HG02970 (cell line): Measurements from ENCODE around the gene PSME1.

Experiments used
- ATAC-seq: cut with Tn5 transposase; IDR thresholded peaks from one replicate; pipeline ENCODE4 v1.9.1; 2021; ENCODE audit warnings: mild to moderate bottlenecking, moderate library complexity, moderate number of reproducible peaks; ENCODE audit not compliant: unreplicated experiment, low FRiP score

Gene PSME1

DNA sequence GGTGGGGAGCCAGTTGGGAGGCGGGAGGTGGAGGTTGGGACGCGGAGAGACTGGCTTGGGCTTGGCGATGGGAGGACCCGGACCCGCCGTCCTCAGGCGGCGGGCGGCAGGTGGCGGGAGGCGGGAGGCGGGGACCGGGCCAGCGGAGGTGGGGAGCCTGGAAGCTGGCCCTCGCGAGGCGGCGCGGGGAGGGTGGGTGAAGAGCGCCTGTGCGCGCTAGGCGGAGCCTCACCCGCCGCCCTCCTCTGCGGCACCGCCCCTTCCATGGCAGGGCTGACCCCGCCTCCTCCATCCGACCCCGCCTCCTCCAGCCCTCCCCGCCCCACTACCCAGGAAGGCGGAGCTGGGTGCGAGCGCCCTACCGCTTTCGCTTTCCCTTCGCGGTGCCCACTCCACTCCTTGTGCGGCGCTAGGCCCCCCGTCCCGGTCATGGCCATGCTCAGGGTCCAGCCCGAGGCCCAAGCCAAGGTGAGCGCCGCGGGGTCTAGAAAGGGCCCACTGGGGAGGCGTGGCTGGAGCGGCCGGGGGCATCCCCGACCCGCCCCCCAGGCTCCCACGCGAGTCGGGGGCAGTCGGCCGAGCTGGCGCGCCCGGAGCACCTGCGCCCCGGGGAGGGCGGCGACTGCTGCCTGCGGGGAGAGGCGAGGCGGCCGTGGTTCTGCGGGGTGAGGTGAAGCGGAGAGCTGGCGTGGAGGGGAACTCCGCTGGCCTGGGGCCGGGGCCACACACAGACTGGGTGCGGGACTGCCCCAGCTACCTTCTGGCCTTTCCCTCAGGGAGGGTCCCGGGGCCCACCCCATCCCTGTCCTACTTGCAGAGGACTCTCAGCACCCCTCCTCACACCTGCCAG is at the start of gene PSME1:
PSME1 (plus strand) TSS at position 361 of the 850 bp plus-strand sequence; CDS start at position 430, 69 bp downstream.
- peak; percentile 84 for ATAC-seq

DNA sequence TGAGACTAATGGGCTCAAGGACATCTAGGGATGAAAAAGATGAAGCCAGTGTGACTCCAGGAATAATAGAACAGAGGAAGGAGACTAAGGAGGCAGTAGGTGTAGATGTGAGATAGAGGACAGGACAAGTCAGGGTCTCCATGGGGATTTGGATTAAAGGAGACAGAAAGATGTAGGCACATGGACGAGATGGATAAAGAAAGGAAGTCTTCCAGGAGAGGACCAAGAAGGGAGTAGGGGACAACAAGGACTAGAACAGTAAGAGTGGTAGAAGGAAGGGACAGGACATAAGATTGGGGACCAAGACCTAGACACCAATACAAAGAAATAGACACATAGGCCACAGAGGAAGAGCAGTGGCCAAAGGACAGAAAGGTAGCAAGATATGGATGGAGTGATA is 49.0 kb upstream of the PSME1 start:
- no peak for ATAC-seq

DNA sequence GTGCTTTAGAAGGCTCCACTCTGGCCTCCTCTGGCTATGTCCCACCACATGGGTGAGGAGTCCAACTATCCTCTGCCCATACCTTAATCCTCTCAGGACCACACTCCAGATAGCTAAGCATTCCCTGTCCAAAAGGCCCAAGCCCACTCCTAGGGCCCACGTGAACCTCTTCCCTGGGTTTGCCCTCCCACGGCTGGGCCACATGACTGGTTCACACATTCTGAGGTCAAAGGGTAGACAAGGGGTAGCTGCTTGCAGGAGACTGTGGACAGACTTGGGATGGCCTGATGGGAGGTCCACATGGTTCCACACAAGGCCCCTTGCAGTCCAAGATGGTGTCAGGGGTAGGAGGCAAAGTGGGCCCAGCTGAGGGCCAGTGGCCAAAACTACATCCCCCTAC is 47.9 kb upstream of the PSME1 start:
- ATAC-seq = no peak

DNA sequence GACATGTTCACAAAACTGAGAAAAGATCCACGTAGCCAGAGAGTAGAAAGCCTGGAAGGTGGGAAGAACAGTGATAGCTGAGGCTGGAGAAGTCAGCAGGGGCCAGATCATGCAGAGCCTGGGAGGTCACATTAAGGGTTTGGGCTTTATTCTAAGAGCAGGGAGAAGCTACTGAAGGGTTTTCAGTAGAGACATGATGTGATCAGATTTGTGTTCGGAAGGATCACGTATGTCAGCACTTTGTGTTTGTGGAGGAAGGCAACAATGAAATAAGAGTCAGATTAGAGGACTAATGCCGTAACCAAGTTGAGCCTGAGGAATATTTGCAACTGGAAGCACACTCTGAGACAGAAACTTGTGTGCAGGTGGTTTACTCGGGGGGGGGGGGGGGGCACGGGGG is 46.1 kb upstream of the PSME1 start:
- no peak for ATAC-seq

DNA sequence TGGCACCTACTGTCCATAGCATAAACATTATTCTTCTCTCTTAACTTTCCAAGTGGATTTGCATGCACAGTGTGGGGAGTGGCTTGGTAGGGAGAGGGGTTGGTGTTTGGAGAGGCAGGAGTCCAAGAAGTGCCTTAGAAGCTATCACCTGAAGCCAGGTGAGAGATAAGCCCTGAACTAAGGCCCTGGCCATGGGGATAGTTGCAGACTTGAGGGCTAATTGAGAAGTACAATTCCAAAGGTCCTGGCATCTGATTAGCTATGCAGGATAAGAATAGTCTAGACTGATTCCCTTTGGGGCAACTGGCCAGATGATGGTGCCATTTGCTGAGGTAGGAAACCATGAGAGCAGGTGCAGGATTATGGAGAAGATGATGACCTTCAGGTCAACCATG is 43.9 kb upstream of the PSME1 start:
- no peak for ATAC-seq

DNA sequence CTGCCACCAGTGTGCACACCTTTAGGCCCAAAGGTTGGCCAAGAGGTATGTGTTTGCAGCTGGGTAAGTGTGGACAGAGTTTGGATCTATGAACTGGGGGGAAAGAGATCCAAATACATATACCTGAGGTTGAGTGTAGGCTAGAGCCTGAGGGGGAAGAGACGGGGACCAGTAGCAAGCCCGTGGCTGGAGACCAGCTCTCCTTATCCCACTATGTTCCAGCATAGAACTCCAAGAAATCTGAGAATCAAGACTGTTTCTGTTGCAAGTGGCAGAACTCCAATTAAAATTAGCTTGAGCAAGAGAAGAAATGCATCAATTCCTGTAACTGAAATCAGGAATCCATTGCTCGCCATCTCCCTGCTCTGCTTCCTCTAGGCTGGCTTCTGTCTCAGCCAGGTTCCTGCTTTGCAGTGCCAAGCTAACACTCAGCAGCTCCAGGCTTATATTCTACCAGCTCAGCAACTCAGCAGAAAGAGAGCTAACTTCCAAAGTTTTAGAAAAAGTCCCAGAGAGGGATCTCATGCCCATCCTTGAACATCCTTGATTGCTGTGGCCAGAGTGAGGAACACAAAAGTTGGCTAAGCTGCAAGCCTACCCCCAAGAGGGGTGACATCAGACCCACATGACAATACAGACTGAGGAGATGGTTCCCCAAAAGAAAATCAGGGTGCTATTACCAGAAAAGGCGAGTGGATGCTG is 43.3 kb upstream of the PSME1 start:
- no peak for ATAC-seq

DNA sequence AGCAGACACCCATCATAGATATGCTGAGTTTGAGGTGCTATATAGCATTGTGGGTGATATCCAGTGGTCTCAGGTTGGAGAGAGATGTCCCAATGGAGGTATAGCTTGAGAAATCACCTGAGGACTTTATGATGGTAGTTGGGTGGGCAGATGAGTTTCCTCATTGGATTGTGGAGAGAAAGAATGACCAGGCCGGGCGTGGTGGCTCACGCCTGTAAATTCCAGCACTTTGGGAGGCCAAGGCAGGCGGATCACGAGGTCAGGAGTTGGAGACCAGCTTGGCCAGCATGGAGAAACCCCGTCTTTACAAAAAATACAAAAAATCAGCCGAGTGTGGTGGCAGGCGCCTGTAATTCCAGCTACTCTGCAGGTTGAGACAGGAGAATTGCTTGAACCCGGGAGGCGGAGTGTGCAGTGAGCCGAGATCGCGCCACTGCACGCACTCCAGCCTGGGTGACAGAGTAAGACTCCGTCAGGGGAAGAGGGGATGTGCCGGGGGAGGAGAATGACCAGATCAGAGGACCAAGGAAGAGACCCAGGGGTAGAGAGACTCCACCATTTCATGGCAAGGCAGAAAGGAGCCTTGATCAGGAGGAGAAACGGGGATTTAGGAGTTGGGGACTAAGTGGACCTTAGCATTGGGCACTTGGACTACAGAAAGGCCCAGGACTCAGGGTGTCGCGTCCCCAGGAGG is 42.6 kb upstream of the PSME1 start:
- ATAC-seq = no peak

DNA sequence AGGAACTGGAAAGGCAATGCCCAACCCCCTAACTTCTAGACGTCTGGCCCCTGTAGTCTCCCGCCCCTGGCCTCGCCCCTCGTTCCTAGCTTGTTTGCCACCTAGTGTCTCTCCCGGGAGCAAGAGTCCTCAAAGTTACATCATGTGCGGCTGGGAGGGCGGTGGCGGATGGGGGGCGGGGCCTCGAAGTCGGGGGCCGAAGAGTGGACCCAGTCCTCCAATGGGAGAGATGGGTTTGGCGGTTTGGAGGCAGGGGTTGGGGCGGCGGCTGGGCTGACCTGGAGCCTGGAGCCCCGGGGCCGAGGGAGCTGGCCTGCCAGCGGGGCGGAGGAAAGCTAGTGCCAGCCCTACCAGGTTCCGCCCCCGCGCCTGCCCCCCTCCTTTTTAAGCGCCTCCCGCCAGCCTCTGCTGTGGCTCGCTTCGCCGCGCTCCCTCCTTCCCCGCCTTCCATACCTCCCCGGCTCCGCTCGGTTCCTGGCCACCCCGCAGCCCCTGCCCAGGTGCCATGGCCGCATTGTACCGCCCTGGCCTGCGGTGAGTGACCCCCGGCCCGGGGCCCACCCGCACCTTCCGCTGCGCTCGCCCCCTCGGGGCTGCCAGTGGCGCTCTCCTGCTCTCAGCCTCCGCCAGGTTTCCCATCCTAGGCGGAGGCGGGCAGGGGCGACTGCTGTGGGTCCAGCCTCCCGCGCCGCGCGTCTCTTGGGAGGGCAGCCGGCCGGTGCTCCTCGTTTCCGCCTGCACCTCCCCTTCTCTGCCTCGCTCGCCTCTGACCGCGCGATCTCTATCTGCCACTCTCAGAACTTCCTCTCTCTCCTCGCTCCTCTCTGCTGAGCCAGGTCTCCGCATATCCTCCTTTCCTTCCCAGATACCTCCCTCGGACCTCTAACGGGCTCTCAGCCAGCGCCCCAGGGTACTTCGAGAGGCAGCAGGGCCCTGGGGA is 41.8 kb upstream of the PSME1 start, which contains the start of gene PCK2:
PCK2 (plus strand) TSS at position 411 of the 940 bp plus-strand sequence; CDS start at position 506, 95 bp downstream.
- ATAC-seq = peak; percentile 49

DNA sequence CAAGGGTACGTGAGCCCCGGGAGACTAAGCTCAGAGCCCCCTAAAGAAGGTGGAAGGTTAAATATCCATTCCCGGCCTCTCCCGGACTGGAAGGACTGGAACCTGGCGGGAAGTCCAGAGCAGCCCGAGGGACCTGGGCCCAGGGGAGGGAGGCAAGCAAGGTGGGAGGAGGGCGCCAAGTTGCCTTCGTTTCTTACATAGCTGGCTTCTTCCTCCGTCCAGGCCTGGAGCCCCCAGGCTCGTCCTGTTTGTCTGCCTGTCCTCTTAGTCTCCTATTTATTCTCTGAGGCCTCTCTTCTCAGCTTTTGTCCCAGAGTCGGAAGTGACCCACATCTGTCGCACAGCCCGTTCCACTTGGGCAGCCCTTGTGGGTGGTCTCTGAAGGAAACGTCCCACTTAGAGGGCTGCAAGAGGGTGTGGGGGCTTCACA is 41.1 kb upstream of the PSME1 start:
- no peak for ATAC-seq

DNA sequence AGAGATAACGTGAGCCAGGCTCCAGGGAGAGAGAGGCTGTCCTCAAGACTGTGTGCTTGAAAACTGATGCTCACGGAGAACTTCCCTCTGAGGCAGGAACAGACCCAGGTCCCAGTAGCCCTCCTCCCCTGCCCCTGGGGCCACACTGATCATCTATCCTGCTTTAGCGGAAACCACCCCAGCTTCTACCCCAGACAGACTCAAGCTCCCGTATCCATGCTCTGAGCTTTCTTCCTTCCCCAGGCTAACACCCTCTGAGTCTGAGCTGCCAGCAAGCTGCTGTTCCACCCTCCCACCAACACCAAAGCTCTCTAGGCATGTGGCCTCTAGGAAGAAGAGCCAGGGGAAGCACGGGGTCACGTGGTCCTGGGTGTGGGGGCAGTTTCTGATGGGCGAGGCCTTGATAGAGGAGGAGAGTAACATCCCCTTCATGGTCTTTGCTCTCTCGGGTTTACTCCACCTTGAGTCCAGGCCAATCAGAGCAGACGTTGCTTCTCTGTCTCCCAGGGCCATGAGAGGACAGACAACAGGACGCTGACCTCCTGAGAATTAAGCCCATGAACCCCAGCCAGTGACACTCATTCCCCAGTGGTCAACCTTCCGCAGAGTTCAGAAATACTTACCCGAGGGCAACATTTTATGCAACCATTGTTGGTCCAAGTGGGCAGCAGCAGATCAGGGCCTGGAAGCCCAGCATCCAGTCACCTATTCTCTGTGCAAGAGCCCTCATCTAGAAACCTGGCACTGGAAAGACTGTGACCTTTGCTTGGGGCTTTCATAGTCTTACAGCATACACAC is 40.5 kb upstream of the PSME1 start:
- peak; percentile 52 for ATAC-seq

DNA sequence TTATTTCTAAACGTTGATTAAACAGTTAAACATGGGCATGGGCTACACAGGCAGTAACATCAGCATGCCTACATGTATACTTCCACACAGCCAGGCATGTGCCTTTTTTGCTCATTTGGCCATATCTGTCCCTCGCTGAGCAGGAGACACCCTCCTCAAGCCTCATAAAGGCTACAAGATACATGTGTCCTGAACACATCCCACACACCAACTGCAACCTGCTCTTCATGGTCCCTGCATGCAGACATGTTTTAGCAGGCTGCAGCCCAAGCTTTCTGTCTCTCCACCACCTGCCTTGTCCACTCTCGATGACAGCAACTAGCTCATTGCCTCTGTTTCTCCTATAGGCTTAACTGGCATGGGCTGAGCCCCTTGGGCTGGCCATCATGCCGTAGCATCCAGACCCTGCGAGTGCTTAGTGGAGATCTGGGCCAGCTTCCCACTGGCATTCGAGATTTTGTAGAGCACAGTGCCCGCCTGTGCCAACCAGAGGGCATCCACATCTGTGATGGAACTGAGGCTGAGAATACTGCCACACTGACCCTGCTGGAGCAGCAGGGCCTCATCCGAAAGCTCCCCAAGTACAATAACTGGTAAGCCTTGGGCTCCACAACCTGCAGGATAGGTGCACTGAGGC is 39.3 kb upstream of the PSME1 start:
- no peak for ATAC-seq

DNA sequence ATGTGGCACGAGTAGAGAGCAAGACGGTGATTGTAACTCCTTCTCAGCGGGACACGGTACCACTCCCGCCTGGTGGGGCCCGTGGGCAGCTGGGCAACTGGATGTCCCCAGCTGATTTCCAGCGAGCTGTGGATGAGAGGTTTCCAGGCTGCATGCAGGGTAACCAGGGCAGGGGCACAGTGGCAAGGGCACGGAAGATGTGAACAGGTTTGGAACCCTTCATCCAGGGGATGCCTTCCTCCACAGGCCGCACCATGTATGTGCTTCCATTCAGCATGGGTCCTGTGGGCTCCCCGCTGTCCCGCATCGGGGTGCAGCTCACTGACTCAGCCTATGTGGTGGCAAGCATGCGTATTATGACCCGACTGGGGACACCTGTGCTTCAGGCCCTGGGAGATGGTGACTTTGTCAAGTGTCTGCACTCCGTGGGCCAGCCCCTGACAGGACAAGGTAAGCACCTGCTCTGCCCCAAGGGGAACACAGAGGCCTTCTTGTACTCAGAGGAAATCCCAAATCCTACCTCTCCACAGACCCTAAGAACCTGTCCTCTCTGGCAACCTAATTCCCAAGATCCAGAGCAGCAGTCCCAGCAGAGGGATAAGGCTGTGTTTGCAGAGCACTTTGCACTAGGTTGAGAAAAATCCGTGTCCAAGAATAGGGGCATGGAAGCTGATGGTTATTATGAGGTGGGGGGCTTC is 37.6 kb upstream of the PSME1 start:
- no peak for ATAC-seq

DNA sequence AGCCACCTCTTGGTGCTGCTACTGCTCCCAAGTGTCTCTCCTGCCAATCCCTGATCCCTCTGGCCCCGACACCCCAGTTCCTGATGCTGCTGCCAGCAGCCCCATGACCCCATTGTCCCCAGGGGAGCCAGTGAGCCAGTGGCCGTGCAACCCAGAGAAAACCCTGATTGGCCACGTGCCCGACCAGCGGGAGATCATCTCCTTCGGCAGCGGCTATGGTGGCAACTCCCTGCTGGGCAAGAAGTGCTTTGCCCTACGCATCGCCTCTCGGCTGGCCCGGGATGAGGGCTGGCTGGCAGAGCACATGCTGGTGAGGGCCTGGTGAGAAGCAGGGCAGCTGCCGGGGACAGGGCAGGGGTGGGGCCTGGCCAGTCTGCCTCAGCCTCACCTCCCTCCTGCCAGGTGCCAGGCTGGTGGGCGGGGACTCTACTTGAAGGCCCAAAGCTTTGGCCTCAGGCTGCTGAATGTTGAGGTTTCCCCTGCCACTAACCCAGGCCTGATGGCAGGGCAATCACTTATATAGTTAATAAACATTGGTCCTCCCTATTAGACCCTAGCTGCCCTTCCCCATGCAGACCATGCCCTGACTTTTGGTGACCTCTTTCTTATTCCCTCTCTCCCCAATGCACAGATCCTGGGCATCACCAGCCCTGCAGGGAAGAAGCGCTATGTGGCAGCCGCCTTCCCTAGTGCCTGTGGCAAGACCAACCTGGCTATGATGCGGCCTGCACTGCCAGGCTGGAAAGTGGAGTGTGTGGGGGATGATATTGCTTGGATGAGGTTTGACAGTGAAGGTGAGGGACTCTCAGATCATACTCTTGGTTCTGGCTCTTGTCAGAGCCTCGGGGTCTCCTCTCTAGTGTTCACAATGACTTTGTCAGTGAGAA is 36.8 kb upstream of the PSME1 start:
- no peak for ATAC-seq

DNA sequence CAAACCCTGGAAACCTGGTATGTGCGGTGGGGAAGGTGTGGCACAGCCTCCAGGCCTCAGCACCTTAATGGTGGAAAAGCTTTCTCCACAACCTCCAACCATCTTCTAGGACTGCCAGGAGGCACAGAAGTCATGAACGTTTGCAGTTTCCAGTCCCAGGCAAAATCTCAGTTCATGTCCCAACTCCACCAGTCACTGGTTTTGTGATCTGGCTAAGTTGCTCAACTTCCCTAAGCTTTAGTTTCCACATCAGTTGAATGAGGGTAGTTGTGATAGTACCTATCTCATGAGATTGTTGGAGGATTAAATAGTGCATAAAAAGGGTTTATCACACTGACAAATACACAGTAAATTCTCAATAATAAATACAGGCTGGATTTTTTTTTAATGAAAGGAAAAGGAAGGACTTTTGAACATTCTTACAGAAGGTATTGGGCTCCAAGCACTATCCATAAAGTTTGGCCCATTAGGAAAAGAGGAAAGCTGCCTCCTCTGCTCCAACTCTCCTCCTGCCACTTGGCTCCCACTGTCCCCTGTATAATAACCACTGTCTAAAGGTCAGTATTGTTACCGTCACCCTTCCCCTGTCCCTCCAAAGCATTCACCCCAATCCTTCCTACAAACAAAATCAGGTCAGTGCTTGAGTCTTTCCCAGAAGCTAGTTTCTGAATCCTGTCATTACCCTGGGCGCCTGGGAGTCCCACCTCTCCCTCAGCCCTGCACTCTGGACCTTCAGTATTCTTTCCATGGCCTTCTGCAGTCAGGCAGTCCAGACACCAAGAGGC is 35.6 kb upstream of the PSME1 start:
- ATAC-seq = no peak

DNA sequence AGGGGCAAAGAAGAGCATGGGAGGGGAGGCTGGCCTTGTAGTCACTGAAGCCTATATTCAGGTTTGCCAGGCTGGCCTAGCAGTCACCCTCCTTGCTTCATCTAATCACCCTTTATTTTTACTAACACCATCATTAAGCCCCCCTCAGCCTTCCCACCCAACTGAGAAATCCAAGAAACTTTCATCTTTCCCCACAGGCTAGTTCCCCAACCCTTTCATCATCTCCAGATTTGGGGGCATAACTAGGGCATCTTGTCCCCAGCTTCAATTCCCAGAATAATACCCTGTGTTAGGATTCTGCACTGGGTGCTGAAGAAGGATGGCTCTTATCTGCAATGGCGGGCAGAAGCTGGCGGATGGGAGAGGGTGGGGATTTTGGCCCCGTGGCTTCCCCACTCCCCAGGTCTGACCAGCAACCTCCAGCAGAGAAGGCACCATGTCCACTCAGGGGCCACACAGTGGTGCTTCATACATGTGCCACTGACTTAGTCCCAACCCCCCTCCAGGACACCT is 35.0 kb upstream of the PSME1 start:
- no peak for ATAC-seq

DNA sequence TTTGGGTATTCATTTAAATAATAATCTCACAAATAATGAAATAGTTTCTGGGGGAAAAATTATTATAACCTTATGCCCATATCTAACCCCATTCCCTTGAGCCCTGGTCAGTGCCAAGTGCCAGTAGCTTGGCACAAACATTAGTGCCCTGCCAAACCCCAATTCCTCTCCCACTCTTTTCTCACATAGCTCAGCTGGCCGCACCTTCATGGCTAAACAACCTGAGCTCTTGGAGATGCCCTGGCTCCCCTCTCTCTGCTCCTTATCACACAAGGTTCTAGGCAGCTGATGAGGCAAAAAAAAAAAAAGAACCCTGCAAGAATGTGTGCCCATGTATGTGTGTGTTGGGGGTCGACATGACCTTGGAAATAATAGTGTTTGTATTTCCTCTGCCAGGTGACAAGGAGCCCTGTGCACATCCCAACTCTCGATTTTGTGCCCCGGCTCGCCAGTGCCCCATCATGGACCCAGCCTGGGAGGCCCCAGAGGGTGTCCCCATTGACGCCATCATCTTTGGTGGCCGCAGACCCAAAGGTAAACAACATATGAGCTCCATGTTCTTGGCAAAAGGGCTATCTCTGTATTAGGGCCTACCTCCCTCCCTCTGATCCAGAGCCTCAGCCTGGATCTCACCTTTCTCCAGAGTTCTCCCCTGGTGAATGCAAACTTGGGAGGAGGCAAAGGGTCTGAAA is 33.5 kb upstream of the PSME1 start:
- ATAC-seq = no peak
